Dendritic cell treated with granulocyte-macrophage colony-stimulating factor and Interleukin-4, amounts not matched to agents 40 ng/mL and 50 ng/mL, for 4 days (primary cell): ENCODE data around the gene SF1.

Source experiments
- H3K27ac Mint-ChIP-seq: one replicate; pipeline ENCODE4 v1.8.0; 2022; ENCODE audit warnings: mild to moderate bottlenecking, mixed read lengths
- H3K27me3 Mint-ChIP-seq: one replicate; pipeline ENCODE4 v1.8.0; 2022; ENCODE audit warnings: mild to moderate bottlenecking, mixed read lengths
- H3K36me3 Mint-ChIP-seq: one replicate; pipeline ENCODE4 v1.8.0; 2022; ENCODE audit warnings: low read depth, mixed read lengths
- H3K4me1 Mint-ChIP-seq: one replicate; pipeline ENCODE4 v1.8.0; 2022; ENCODE audit warnings: low read depth, mixed read lengths
- H3K4me3 Mint-ChIP-seq: one replicate; pipeline ENCODE4 v1.8.0; 2022; ENCODE audit warnings: mild to moderate bottlenecking, moderate library complexity, mixed read lengths
- H3K9me3 Mint-ChIP-seq: one replicate; pipeline ENCODE4 v1.8.0; 2022; ENCODE audit warnings: mixed read lengths
- intact Hi-C: fragments of 100-400 bp; cut with micrococcal nuclease; formaldehyde crosslinking; loops from one replicate; pipeline ENCODE4 v1.15.0; 2022

SF1 gene

GRCh38 chr11:64794526-64794925 is 16.2 kb upstream of the SF1 start:
- Mint-ChIP-seq H3K27ac (no peak overlapping the region), H3K36me3 (peaks cover 62% of the 10 kb centered on the region), H3K9me3 (no peaks in the 10 kb centered on the region), H3K4me3 (no peak overlapping the region), H3K4me1 (peaks cover 16% of the 10 kb centered on the region), H3K27me3 (no peaks in the 10 kb centered on the region)
- intact Hi-C loops, result no loop called here

DNA sequence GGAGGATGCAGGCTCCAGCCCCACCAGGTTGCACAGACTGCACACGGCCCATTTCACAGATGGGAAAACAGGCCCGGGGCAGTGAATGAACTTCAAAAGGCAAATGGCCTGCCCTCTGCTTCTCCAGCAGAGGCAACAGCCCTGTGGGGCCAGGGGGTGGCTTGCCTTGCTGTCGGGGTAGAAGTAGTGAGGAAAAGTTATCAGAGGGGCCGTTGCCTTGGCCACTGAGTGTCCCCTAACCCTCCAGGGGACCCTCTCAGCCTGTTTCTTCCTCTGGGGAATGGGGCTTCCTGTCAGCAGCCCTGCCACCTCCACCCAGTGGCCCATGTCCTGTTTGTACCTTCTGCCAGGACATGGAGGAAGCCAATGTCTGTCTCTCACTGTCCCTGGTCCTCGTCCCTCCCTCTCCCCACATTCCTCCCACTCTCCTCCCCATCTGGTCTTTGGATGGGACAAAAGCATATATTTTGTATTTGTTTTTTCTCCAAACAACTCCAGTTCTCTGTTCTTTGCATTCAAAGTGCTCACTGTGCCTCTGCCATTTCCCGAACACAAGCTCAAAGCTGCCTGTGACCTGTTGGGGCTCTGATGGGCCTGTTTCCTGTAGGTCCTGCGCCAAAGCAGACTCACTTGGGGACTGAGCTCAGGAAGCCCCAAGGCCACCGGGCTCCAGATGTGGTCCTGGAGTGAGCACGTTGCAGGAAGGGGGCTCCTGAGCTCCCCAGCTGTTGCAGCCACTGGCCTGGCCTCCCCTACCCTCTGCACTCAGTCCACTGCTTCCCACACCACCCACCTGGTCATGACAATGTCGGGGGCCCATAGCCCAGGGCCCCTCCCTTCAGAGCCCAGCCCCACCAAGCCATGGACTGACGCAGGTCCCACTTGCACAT is 15.2 kb upstream of the SF1 start:
- H3K4me3 Mint-ChIP-seq, result no peak overlapping the region

GRCh38 chr11:64792482-64792881 is 14.1 kb upstream of the SF1 start:
- H3K27me3 Mint-ChIP-seq, result no peaks in the 10 kb centered on the region
- H3K27ac Mint-ChIP-seq, result no peak overlapping the region
- H3K9me3 Mint-ChIP-seq, result no peaks in the 10 kb centered on the region
- no peak overlapping the region for H3K4me3 Mint-ChIP-seq
- H3K4me1 Mint-ChIP-seq, result peaks cover 10% of the 10 kb centered on the region
- intact Hi-C loops, result no loop called here
- peaks cover 63% of the 10 kb centered on the region for H3K36me3 Mint-ChIP-seq

More for the DNA sequence above, 15.2 kb upstream of the SF1 start:
- Mint-ChIP-seq H3K4me1 (peaks cover 10% of the 10 kb centered on the region), H3K27me3 (no peaks in the 10 kb centered on the region), H3K9me3 (no peaks in the 10 kb centered on the region), H3K36me3 (peaks cover 62% of the 10 kb centered on the region), H3K27ac (no peak overlapping the region)
- intact Hi-C loops, result no loop called here

DNA sequence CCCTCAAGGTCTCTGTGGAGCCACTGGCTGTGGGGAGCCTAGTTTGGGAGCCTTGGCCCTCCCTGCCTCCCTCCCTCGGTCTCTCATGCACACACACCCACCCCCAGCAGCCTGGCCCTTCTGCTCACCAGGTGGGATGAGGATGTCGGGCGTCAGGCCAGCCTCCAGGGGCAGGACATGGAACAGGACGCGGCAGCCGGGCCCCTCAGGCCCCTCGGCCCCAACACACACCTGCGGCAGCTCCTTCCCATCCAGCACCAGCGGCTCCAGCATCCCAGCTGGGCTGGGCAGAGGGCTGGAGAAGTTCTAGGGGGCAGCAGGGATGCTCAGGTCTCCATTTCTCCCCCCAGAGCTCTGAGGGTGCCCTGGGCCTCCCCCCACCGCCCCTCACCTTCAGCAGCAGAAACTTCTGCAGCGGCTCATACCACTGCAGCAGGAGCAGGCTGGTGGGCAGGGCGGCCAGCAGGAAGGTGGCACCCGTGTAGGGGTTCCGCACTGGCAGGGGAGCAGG is 13.5 kb upstream of the SF1 start:
- Mint-ChIP-seq H3K4me1 (peaks cover 10% of the 10 kb centered on the region), H3K36me3 (peaks cover 57% of the 10 kb centered on the region), H3K9me3 (no peaks in the 10 kb centered on the region), H3K27ac (no peak overlapping the region), H3K27me3 (no peaks in the 10 kb centered on the region), H3K4me3 (no peak overlapping the region)
- intact Hi-C loops, result no loop called here

- intact Hi-C loops, result no loop called here
- Mint-ChIP-seq H3K9me3 (no peaks in the 10 kb centered on the region), H3K27ac (no peak overlapping the region), H3K27me3 (no peaks in the 10 kb centered on the region), H3K36me3 (peaks cover 44% of the 10 kb centered on the region), H3K4me3 (no peak overlapping the region), H3K4me1 (no peaks in the 10 kb centered on the region)
Observed at GRCh38 chr11:64790205-64791095, 12.1 kb upstream of the SF1 start.

- Mint-ChIP-seq H3K4me1 (no peaks in the 10 kb centered on the region), H3K4me3 (no peak overlapping the region), H3K27ac (no peak overlapping the region), H3K27me3 (no peaks in the 10 kb centered on the region), H3K9me3 (no peaks in the 10 kb centered on the region), H3K36me3 (peaks cover 38% of the 10 kb centered on the region)
- intact Hi-C loops, result no loop called here
Observed at GRCh38 chr11:64789331-64790204, 11.2 kb upstream of the SF1 start.

- intact Hi-C loops, result no loop called here
- Mint-ChIP-seq H3K27ac (no peak overlapping the region), H3K36me3 (peaks cover 36% of the 10 kb centered on the region), H3K4me1 (no peaks in the 10 kb centered on the region), H3K4me3 (no peak overlapping the region), H3K9me3 (no peaks in the 10 kb centered on the region), H3K27me3 (no peaks in the 10 kb centered on the region)
Observed at GRCh38 chr11:64788321-64789215, 10.2 kb upstream of the SF1 start.

GRCh38 chr11:64787526-64788320 is 9.4 kb upstream of the SF1 start:
- Mint-ChIP-seq H3K27ac (no peak overlapping the region), H3K9me3 (no peaks in the 10 kb centered on the region), H3K36me3 (peaks cover 36% of the 10 kb centered on the region), H3K27me3 (no peaks in the 10 kb centered on the region), H3K4me1 (no peaks in the 10 kb centered on the region), H3K4me3 (no peak overlapping the region)
- intact Hi-C loops, result no loop called here

- Mint-ChIP-seq H3K4me1 (no peaks in the 10 kb centered on the region), H3K4me3 (no peak overlapping the region), H3K36me3 (peaks cover 30% of the 10 kb centered on the region), H3K9me3 (no peaks in the 10 kb centered on the region), H3K27ac (no peak overlapping the region), H3K27me3 (no peaks in the 10 kb centered on the region)
- intact Hi-C loops, result no loop called here
Observed at GRCh38 chr11:64786308-64786707, 8.0 kb upstream of the SF1 start.

GRCh38 chr11:64784813-64785581 is 6.7 kb upstream of the SF1 start:
- Mint-ChIP-seq H3K4me3 (no peak overlapping the region), H3K27ac (no peak overlapping the region), H3K4me1 (no peaks in the 10 kb centered on the region), H3K9me3 (no peaks in the 10 kb centered on the region), H3K27me3 (no peaks in the 10 kb centered on the region), H3K36me3 (peaks cover 22% of the 10 kb centered on the region)
- intact Hi-C loops, result no loop called here

GRCh38 chr11:64778223-64778472 is 194 bp downstream of the SF1 start:
- H3K4me3 Mint-ChIP-seq, result peak overlapping the region; percentile 75
- peaks cover 49% of the 10 kb centered on the region for H3K36me3 Mint-ChIP-seq
- H3K27me3 Mint-ChIP-seq, result no peaks in the 10 kb centered on the region
- H3K4me1 Mint-ChIP-seq, result peaks cover 39% of the 10 kb centered on the region
- no peaks in the 10 kb centered on the region for H3K9me3 Mint-ChIP-seq
- intact Hi-C loops, result loop anchor here (1.0 to 5.0 kb wide), 2 partner anchors 25 to 36 kb away; partner anchors contain the start of genes MAP4K2 and RASGRP2
- H3K27ac Mint-ChIP-seq, result peak overlapping the region; percentile 95
